Activated CD8-positive, alpha-beta memory T cell treated with anti-CD3 and anti-CD28 coated beads for 36 hours (primary cell): ENCODE data around the gene XRCC5. TPM values are rescaled to one million over a fixed set of nuclear protein-coding genes. Genes with fewer than 3 reads are reported as not detected.

ENCODE experiments used
- CTCF ChIA-PET: fragments of 350-600 bp; sonication (Branson Sonifier 250); formaldehyde crosslinking; loops from one replicate; lab custom pipeline; 2021; ENCODE audit warnings: antibody characterized with exemption; lab: Charles Lee
- POLR2A ChIA-PET: fragments of 350-600 bp; sonication (Branson Sonifier 250); formaldehyde crosslinking; loops from one replicate; lab custom pipeline; 2021; ENCODE audit warnings: antibody characterized with exemption; lab: Charles Lee
- total RNA-seq, 2 experiments: library from RNA; stranded (reverse); gene quantifications; one replicate each; pipeline ENCODE4 v1.2.3, GENCODE V29; 2021

Gene XRCC5
- total RNA-seq, 2 experiments from 2014 or later = 603 to 604 TPM

DNA sequence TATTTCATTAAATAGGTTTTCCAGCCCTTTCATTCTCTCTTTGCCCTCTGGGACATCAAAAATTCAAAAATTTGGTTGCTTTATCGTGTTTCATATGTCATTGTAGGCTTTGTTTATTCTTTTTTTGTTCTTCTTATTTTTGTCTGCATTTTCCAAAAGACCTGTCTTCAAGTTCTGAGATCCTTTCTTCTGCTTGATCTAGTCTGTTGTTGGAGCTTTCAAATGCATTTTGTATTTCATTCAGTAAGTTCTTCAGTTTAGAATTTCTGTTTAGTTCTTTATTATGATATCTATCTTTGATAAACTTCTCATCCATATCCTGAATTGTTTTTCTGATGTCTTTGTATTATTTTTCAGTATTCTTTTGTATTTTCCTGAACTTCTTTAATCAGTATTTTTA, 123.6 kb downstream of the XRCC5 start:
- ChIA-PET POLR2A (no interaction called here), CTCF (no interaction called here)

DNA sequence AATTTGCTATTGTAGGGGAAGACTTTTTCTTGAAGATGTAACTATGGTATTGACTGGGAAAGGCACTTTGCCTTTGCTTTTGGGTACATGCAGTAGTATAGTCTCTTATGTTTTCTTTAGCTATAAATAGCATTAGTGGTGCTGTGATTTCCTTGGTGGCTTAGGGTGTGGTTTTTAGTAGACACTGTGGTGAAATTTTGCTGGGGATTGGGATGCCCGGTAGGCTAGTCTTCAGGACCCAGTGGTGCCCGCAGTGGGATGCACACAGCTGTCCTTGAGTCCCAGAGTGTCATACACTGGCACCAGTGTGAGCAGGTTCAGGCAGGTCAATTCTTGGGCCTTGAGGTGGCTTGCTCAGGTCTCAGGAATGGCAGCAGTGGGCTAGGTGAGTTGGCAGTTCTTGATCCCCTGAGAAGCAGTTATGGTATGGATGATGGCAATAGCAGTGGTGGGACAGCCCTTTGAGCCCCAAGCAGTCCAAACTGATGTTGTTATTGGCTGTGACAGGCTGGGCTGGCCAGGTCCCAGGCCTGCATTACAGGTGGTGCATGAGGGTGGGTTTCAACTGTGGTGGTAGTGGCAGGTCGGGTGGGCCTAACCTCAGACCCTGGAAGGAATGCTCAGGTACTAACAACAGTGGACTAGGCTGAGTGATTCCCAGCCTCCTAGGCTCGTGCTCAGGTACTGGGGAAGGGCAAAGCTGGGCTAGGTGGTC, 124.3 kb downstream of the XRCC5 start:
- POLR2A ChIA-PET = no interaction called here
- CTCF ChIA-PET = no interaction called here

DNA sequence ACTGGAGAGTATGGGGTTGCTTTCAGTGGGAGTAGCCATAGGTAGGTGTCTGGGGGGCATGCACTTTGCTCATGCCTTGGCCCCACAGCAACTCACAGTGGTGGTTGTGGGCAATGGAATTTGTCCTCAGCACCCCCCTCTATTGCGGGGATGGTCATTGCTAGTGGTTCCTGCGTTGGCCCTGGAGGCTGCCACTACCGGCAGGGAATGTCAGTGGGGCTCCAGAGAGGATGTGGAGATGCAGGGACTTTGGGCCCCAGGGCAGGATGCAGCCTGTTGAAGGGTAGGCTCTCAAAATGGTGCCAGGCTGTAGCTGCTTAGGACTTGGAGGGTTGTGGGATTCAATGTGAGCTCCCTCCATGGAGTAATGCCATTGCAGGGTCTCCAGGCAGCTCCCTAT, 125.0 kb downstream of the XRCC5 start:
- ChIA-PET POLR2A (no interaction called here), CTCF (no interaction called here)

DNA sequence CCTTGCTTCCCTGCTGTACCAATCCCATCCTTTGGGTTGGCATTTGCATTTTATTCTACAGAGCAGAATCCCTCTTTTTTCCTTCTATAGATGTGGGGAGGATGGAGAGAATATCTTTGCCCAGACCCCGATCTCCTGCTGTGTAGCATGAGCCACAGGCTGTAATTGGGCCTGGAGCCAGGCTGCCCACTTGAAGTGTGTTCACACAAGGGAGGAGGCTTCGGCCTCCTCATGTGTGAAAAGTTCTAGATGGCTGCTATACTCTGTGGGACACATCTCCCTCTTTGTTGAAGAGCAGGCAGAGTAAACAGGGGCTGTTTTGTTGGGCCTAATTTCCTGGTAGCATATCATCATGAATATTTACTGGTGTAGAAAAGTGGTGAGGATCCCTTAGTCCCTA, 126.3 kb downstream of the XRCC5 start:
- CTCF ChIA-PET = no interaction called here

DNA sequence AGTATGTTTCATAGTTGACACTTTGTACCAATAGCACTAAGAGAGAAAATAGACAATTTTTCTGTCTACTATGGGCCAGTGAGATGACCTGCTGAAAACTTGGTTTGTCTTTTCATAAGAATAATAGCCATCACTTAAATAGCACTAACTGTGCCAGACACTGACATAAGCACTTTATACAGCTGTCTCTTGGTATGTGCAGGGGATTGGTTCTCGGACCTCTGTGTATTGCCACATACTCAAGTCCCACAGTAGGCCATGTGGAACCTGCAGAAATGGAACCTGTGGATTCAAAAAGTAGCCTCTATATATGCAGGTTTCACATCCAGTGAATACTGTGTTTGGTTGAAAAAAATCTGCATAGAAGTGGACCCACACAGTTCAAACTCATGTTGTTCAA, 126.7 kb downstream of the XRCC5 start:
- ChIA-PET POLR2A (no interaction called here), CTCF (no interaction called here)

More for the DNA sequence above, 126.3 kb downstream of the XRCC5 start:
- POLR2A ChIA-PET = no interaction called here

DNA sequence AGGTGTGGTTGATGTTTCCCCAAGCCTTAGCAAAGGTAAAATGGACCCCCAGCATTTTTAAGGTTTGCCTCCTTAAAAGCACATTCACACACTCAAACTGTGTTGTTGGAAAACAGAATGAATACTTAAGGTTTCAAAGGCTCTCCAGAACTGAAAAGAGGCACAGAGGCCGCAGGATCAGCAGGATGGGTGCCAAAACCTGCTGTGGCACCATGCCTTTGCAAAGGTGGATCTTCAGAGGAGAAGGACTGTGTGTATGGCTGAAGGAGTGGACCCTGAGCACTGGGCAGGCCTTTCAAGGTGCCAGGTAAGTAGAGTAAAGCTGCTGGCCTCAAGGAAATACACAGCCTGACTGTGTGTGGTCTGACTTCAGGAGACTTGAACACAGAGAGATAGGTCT, 127.3 kb downstream of the XRCC5 start:
- CTCF ChIA-PET = no interaction called here

DNA sequence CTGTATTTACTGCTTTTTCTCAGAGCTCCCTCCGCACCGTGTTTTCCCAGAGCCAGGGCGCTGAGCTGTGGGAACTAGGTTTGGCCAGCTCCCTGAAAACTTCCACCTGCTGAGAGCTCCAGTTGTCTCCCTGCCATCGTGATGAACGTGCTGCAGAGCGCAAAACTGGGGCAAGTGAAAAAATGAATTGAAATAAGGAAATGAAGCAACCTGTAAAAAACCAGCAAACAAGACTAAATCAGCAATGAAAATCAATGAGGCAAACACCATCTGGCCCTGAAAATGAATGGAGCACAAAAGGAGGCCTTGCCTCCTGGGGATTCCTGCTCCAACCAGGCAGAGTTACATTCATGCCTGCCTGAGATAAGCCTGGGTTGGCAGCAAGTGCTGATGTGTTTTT, 133.2 kb downstream of the XRCC5 start:
- ChIA-PET POLR2A (no interaction called here), CTCF (no interaction called here)

More for the DNA sequence above, 127.3 kb downstream of the XRCC5 start:
- POLR2A ChIA-PET = no interaction called here

DNA sequence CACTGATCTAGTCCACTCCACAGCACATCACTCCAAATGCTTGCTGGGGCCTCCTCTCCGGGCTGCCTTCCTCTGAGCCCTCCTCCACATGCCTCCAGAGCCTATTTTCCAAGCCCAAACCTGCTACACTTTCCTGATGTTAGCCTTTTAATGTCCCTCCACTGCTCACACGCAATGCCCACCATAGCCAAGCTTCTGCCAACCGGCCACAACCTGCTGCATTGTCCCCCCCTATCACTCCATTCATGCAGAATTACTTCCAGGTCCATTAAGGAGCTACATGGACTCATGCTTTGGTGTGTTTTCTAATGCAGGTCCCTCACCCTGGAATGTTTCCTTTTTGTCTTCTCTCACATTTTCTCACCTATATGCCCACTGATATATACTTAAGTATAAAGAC, 133.9 kb downstream of the XRCC5 start:
- POLR2A ChIA-PET = no interaction called here
- CTCF ChIA-PET = no interaction called here

DNA sequence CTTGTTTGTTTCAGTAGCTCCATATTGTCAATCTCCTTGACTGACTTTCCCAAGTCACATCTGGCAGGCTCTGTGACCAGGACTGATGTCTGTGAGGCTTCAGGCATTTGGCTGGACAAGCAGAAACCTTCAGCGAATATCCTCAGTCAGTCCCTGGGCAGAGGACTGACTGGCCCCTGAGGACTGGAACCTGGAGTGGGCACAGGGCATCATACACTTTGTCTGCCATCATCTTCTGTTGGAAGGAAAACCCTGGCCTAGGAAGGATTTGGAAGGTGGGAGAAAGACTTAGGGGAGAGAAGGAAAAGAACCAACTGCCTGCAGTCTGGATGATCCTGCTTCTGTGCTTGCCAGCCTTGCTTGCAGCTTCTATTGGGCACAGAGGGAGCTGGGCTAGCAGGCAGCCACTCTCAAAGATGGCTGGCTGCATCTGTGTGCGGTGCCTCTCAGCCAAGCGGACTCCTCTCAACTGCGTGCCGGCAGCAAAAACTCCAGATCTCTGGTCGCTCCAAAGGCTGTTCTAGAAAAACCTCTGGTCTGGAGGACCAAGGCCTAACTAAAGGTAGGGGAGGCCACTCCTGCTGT, 136.3 kb downstream of the XRCC5 start:
- POLR2A ChIA-PET = no interaction called here
- CTCF ChIA-PET = no interaction called here

DNA sequence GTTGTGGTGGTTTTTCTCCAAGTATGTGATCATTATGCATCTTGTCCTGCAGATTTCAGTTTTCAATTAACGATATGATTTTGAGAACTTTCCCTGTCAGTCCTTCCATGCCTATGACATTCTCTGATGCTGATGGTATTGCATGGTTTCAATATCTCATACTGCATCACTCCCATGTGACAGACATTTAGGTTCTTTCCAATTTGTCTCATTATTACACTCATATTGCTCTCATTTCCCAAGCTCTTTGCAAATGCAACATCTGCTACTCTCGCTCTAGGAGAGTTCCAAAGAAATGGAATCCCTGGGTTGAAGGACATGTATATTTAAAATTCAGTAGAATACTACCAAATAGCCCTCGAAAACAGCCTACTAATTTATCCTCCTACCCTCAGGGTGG, 137.6 kb downstream of the XRCC5 start:
- CTCF ChIA-PET = no interaction called here
- POLR2A ChIA-PET = no interaction called here

Other genes starting within 250 kb of the XRCC5 start
- 10 to 100 TPM; 22.0 to 23.8 TPM for gene MREG, start 95.8 kb upstream of the XRCC5 start, total RNA-seq
- 10 to 100 TPM; 15.3 to 15.5 TPM for gene PECR, start 27.5 kb upstream of the XRCC5 start, total RNA-seq
- under 1 TPM; 0.48 to 0.55 TPM for gene TMEM169, start 27.4 kb upstream of the XRCC5 start, total RNA-seq